K562 (cell line): ENCODE measurements around the gene STX19. TPM values are rescaled to one million over a fixed set of nuclear protein-coding genes. Genes with fewer than 3 reads are reported as not detected.
A peak's percentile ranks its signal among the peaks of the same experiment; 100 is the strongest.

Experiments
- ARNT ChIP-seq, 2 experiments: fragments of 450-650 bp; IDR thresholded peaks; 2 replicates each; pipeline ENCODE4 v1.6.1; 2016; ENCODE audit warnings: mild to moderate bottlenecking in 1 of 2
- CXXC5 ChIP-seq: fragments of 250-450 bp; sonication (Bioruptor Pico); IDR thresholded peaks from 2 replicates; pipeline ENCODE4 v1.8.0; 2022; ENCODE audit warnings: inconsistent platforms, mild to moderate bottlenecking, moderate library complexity
- DMBX1 ChIP-seq: fragments of 250-450 bp; sonication (Bioruptor Pico); IDR thresholded peaks from 2 replicates; pipeline ENCODE4 v1.8.0; 2022; ENCODE audit warnings: inconsistent platforms, mild to moderate bottlenecking, moderate library complexity, borderline replicate concordance
- FOS ChIP-seq: IDR thresholded peaks from 3 replicates; pipeline ENCODE4 v1.6.1; 2011; ENCODE audit not compliant: insufficient read length; ENCODE audit errors: extremely low read depth
- GTF2F1 ChIP-seq: IDR thresholded peaks from 2 replicates; pipeline ENCODE4 v1.6.1; 2011; ENCODE audit warnings: low read depth, low read length, improper control_type of control experiment
- IRF2 ChIP-seq: sonication (generic); formaldehyde crosslinking; IDR thresholded peaks from 2 replicates; pipeline ENCODE4 v1.8.1; 2022; ENCODE audit warnings: mild to moderate bottlenecking, missing genetic modification reagents
- MYNN ChIP-seq, 2 experiments: sonication (generic); formaldehyde crosslinking in 1 of 2; IDR thresholded peaks; 2 replicates each; pipeline versions ENCODE4 v1.5.0 to v1.6.1; 2016 to 2020; ENCODE audit warnings: antibody characterized with exemption in 1 of 2, missing genetic modification reagents in 1 of 2
- NCOR1 ChIP-seq: fragments of 450-650 bp; IDR thresholded peaks from 2 replicates; pipeline ENCODE4 v1.6.1; 2016; ENCODE audit warnings: mild to moderate bottlenecking, moderate library complexity
- NELFE ChIP-seq: IDR thresholded peaks from 2 replicates; pipeline ENCODE4 v1.6.1; 2011; ENCODE audit warnings: mild to moderate bottlenecking; ENCODE audit not compliant: insufficient read depth, insufficient read length
- PCBP1 ChIP-seq: fragments of 200-400 bp; formaldehyde crosslinking; IDR thresholded peaks from 2 replicates; pipeline ENCODE4 v1.6.1; 2018; ENCODE audit warnings: mild to moderate bottlenecking, low read depth, low read length; ENCODE audit not compliant: poor library complexity, severe bottlenecking
- POLR2A ChIP-seq: fragments of 450-650 bp; conservative IDR thresholded peaks from 2 replicates; pipeline ENCODE4 v1.6.1; 2016
- POLR2AphosphoS5 ChIP-seq: IDR thresholded peaks from 2 replicates; pipeline ENCODE4 v1.6.1; 2011; ENCODE audit warnings: mild to moderate bottlenecking, low read depth, low read length, moderate library complexity; ENCODE audit not compliant: control insufficient read depth, insufficient read depth
- POLR2B ChIP-seq: fragments of 450-650 bp; IDR thresholded peaks from 2 replicates; pipeline ENCODE4 v1.6.1; 2018; ENCODE audit warnings: low read depth; ENCODE audit not compliant: partially characterized antibody
- RFX1 ChIP-seq: fragments of 450-650 bp; IDR thresholded peaks from 2 replicates; pipeline ENCODE4 v1.6.1; 2016; ENCODE audit warnings: mild to moderate bottlenecking, moderate library complexity
- SRSF7 ChIP-seq: fragments of 200-400 bp; formaldehyde crosslinking; optimal IDR thresholded peaks from 2 replicates; pipeline ENCODE3; 2017; ENCODE audit warnings: mild to moderate bottlenecking, low read depth, low read length
- SUPT5H ChIP-seq: fragments of 450-650 bp; IDR thresholded peaks from 2 replicates; pipeline ENCODE4 v1.6.1; 2016
- ZNF217 ChIP-seq: sonication (generic); formaldehyde crosslinking; IDR thresholded peaks from 2 replicates; pipeline ENCODE4 v1.8.0; 2022; ENCODE audit warnings: mild to moderate bottlenecking, missing genetic modification reagents
- ZNF347 ChIP-seq: fragments of 450-650 bp; formaldehyde crosslinking; IDR thresholded peaks from 2 replicates; pipeline ENCODE4 v1.4.0; 2020; ENCODE audit warnings: low read depth, mild to moderate bottlenecking, moderate library complexity
- ZNF75A ChIP-seq: fragments of 450-650 bp; formaldehyde crosslinking; IDR thresholded peaks from 2 replicates; pipeline ENCODE4 v1.4.0; 2020; ENCODE audit warnings: mild to moderate bottlenecking
- ZNF830 ChIP-seq: fragments of 250-450 bp; sonication (Bioruptor Pico); IDR thresholded peaks from 2 replicates; pipeline ENCODE4 v1.5.0; 2021; ENCODE audit warnings: mild to moderate bottlenecking
- polyA plus RNA-seq, 8 experiments: library from polyadenylated mRNA; depleted of rRNA in 4 of 8; stranded (reverse) in 5 of 8; unstranded in 3 of 8; fragments of >200 nt; fragmentation: Nextera tagmentation in 2 of 8; fragmentation: Illumina TruSeq in 1 of 8; extraction: Ambion mirVana in 2 of 8; extraction: Trizol in 1 of 8; gene quantifications; 2 replicates each; pipeline versions ENCODE4 v1.2.1 to v1.2.3, GENCODE V29; 2011 to 2014; ENCODE audit warnings: inconsistent platforms in 1 of 8, missing spikeins in 1 of 8
- total RNA-seq, 7 experiments: library from RNA; depleted of rRNA in 6 of 7; stranded (reverse); fragments of >200 nt in 6 of 7; fragmentation: Illumina TruSeq in 2 of 7; extraction: Trizol in 2 of 7; gene quantifications; 2 replicates each; pipeline versions ENCODE4 v1.2.1 to v1.2.3, GENCODE V29; 2011 to 2021; ENCODE audit warnings: low replicate concordance in 1 of 7
- TF ChIP-seq, protein P1 (sequence below): fragments of 450-650 bp; IDR thresholded peaks from 2 replicates; pipeline ENCODE4 v1.6.1; 2016
- TF ChIP-seq, protein P2 (sequence below): fragments of 250-450 bp; sonication (Bioruptor Pico); IDR thresholded peaks from 2 replicates; pipeline ENCODE4 v1.9.0; 2021; ENCODE audit warnings: mild to moderate bottlenecking, inconsistent platforms

STX19 gene
- total and polyA plus RNA-seq, 9 of the 15 experiments (the other 6 are each of a cell fraction or from before 2014, with no cell fraction given) = 0.04 TPM; not detected in 8

DNA sequence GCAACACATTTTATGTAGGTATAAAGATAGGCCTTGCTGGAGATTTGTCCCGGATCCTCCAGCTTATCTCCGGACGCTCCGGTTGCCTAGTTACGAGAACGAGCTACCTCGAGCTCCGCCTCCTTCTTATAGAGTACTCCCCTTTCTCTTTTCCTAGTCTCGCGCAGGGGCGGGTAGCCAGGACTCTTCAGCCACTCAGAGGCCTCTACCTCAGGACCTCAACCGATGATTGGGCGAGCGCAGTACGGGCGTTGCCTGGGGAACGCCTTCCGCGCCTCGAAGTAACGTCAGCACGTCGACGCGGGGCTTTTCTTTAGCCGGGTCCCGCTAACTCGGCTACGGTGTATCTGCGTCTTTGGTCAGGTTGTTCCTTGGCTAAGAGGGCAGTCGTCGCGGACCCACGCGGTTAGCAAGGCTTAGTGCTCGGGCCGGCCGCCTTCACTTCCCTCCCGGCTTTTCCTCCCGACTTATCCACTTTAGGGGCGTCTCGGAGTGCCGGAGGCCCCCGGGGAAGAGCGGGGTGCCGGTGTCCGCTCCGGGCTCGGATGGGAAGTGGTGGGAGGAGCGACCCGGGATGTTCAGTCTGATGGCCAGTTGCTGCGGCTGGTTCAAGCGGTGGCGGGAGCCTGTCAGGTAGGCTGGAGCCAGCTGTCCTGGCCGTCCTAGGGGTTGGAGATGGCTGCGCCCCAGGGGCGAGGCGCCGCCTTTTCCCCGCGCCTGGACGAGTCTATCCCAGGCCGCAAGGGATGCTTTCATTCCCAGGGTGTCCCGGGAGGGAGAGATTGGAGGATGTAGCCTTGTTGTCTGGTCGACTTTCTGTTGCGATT is 48.3 kb downstream of the STX19 start, which contains the start of gene ARL13B (continued):
- TF ChIP-seq IRF2 (no peak), GTF2F1 (no peak), ZNF830 (CRISPR knock-in tag) (no peak), NCOR1 (no peak), SUPT5H (peak; percentile 76), CXXC5 (CRISPR knock-in tag) (peak; percentile 84), FOS (peak; percentile 89), MYNN (IDR thresholded peaks at IDR 0.05) (peak; percentile 87), MYNN (CRISPR knock-in tag; IDR thresholded peaks at IDR 0.05) (no peak; the same call in 1 of the 2 replicates), POLR2AphosphoS5 (peak; percentile 56), POLR2B (peak; percentile 63), DMBX1 (CRISPR knock-in tag) (no peak), ZNF347 (CRISPR knock-in tag) (no peak), SRSF7 (no peak), RFX1 (peak; percentile 97), POLR2A (peak; percentile 88), ZNF217 (CRISPR knock-in tag) (no peak), NELFE (no peak), PCBP1 (no peak), ZNF75A (CRISPR knock-in tag) (no peak), ARNT (IDR thresholded peaks at IDR 0.05) (no peak)
- TF ChIP-seq, protein P1, sequence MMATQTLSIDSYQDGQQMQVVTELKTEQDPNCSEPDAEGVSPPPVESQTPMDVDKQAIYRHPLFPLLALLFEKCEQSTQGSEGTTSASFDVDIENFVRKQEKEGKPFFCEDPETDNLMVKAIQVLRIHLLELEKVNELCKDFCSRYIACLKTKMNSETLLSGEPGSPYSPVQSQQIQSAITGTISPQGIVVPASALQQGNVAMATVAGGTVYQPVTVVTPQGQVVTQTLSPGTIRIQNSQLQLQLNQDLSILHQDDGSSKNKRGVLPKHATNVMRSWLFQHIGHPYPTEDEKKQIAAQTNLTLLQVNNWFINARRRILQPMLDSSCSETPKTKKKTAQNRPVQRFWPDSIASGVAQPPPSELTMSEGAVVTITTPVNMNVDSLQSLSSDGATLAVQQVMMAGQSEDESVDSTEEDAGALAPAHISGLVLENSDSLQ = peak; percentile 29; the same call in 1 of the 2 replicates
- TF ChIP-seq, protein P2, sequence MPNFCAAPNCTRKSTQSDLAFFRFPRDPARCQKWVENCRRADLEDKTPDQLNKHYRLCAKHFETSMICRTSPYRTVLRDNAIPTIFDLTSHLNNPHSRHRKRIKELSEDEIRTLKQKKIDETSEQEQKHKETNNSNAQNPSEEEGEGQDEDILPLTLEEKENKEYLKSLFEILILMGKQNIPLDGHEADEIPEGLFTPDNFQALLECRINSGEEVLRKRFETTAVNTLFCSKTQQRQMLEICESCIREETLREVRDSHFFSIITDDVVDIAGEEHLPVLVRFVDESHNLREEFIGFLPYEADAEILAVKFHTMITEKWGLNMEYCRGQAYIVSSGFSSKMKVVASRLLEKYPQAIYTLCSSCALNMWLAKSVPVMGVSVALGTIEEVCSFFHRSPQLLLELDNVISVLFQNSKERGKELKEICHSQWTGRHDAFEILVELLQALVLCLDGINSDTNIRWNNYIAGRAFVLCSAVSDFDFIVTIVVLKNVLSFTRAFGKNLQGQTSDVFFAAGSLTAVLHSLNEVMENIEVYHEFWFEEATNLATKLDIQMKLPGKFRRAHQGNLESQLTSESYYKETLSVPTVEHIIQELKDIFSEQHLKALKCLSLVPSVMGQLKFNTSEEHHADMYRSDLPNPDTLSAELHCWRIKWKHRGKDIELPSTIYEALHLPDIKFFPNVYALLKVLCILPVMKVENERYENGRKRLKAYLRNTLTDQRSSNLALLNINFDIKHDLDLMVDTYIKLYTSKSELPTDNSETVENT (CRISPR knock-in tag) = 0 out of 2 replicates have a peak, but pooled peaks have one; percentile 45
